Hematopoietic multipotent progenitor cell treated with erythropoietin and hydrocortisone succinate and interleukin-3 and kit ligand, for 8 days (in vitro differentiated cells): ENCODE results near the gene MYMK.

Source experiments
- DNase-seq: peaks from one replicate; pipeline ENCODE4 v3.0.0-alpha.2; 2015

The MYMK gene

GRCh38 chr9:133496861-133497842, 27.6 kb downstream of the MYMK start:
- DNase-seq, result no peak

- DNase-seq, result no peak
Observed at GRCh38 chr9:133495327-133496293, 29.1 kb downstream of the MYMK start.

DNA sequence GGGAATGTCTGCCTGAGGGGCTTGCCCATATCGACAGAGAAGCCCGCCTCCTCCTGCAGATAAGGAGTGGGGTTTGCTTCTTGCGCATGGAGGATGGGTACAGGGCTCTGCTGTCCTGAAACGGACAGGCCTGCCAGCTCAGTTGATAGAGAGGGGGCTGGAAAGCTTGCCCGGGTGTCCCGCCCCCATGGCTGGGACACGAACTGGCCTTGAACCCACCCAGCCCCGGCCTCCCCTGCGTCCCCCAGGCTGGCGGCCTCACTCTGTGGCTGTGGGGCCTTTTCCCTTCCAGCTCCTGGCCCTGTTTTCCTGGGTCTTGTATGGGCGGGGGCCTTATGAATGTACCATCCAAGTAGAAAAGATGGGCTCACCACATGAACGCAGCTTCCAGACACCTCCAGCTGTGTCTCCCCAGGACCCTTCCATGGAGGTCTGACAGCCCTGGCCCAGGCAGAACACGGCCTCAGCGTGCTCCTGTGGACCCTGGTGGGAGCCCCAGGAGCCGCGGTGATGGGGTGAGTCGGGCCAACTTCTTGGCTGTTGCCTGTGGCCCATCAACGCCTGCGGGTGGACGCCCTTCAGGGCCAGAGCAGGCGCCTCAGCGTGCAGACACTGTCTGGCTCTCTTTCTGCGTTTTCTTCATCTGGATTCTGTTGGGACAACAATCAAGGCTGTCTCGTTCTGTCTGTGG, 30.0 kb downstream of the MYMK start:
- DNase-seq, result no peak

DNA sequence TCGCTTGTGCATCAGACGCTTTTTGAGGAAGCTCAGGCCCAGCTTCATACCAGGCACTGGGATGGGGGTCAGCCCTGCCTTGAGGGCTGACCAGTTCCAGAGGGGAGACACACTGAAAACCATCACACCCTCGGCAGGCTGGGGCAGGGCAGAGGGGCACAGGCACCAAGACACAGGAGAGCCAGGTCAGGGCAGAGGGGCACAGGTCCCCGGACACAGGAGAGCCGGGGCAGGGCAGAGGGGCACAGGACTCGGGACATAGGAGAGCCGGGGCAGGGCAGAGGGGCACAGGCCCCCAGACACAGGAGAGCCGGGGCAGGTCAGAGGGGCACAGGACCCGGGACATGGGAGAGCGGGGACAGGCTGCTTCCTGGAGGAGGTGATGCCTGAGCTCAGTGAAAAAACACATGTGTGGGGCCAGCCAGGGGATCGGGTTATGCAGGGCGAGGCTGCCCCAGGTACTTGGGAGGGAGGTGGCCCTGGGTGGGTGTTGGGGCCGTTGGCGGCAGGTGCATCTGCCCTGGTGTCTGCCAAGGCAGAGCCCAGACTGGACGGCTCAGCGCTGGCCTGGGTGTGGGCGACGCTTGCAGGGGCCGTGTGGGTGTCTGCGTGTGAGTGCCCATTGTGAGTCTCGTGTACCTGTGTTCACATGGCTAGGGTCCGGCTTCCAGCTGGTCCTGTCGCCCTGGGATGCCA, 30.8 kb downstream of the MYMK start:
- no peak for DNase-seq

- DNase-seq, result no peak
Observed at GRCh38 chr9:133493428-133493827, 31.3 kb downstream of the MYMK start.

- DNase-seq, result no peak
Observed at GRCh38 chr9:133492061-133493021, 32.4 kb downstream of the MYMK start.

DNA sequence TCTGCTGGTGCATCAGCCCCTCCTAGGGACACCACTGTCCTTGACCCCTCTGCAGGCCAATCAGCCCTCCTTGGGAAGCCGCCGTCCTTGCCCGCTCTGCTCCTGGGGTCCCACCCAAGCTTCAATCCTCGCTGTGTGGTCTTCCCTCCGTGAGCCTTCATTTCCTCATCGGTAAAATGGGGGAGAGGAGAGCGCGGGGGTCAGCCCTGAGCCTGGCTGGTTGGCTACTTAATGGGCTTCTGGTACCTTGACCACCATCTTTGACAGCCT, 33.2 kb downstream of the MYMK start:
- DNase-seq, result no peak

DNA sequence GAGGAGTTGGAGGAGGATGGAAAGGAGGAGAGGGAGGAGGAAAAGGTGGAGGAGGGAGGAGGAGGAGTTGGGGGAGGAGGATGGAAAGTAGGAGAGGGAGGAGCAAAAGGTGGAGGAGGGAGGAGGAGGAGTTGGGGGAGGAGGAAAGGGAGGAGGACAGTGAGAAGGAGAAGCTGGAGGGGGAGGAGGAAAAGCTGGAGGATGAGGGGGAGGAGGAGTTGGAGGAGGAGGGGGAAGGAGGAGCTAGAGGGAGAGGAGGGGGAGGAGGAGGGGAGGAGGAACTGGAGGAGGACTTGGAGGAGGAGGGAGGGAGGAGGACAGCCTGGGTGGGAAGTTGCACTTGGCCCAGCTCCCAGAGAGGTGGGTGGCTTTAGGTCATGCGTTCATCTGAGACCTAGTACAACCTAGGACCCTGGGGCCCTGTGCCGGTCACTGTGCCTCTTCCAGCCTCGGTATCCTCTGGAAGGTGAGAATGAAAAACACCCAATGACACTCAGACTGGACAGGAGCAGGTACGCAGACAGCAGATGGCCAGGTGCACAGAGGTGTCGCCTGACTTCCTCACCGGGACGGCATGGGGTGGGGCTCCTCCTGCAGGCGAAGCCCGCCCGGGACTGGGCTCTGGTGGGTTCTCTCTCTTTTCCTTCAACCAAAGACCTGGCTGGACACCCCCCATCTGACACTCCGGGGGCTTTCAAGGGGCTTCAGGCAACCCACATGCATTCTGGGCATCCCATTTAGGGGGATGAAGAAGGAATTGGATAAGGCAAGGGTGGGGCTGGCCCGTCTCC, 33.7 kb downstream of the MYMK start:
- peak; percentile 9 for DNase-seq

DNA sequence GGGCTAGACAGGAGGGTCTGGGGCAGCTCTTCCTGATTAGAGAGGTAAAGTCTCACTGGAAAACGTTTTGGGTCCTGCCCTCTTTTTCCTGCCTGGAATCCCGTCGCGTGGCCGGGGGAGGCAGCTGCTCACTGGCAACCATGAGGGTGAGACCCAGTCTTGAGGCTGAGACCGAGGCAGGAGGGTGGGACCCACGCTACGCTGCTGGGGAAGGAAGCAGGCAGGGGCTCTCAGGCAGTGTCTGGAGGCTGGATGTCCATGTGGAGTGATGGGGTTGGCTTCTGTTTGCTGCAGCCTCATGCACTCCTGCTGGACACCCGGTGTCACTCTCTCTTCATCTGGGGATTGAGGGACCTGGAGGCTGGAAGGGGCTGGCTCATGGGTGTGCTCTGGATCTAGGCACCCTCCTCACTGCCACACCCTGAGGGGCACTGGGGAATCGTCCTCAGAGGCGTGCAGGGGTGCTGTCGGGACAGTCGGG, 34.5 kb downstream of the MYMK start:
- DNase-seq, result no peak

- no peak for DNase-seq
Observed at GRCh38 chr9:133489253-133490190, 35.2 kb downstream of the MYMK start.

GRCh38 chr9:133488686-133489252, 36.0 kb downstream of the MYMK start:
- no peak for DNase-seq

- DNase-seq, result no peak
Observed at GRCh38 chr9:133487331-133487725, 37.4 kb downstream of the MYMK start.

DNA sequence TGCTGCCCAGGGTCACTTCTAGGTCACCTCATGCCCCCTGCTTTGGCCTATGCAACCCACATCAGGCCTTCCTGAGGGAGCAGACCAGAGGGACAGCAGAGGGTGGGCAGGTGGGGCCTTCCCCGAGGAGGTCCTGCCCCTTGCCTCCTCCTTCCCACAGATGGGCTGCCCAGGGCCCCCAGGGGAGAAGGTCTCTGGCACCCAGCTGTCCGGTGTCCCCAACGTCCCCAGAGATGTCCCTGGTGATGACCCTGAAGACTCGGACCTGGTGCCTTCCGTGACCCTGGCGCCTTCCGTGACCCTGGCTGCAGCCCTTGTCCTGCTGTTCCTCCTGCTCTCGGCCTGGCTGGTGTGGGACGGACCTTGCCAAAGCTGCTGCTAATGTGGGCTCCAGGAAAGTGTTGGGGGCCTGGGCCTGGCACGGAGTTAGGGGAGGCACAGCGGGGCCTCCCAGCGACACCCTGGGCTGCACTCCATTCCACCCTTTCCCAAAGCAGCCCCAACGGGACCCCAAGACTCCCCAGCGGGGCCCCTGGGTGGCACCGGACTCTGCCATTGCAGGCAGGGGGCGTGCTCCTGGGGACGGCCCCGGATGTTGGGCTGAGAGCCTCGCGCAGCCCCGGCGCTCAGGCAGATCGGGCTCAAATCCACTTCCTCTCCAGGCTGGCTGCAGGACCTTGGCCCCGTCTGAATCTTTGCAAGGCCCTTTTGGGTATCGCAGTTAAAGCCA, 39.1 kb downstream of the MYMK start:
- DNase-seq, result peak; percentile 9

DNA sequence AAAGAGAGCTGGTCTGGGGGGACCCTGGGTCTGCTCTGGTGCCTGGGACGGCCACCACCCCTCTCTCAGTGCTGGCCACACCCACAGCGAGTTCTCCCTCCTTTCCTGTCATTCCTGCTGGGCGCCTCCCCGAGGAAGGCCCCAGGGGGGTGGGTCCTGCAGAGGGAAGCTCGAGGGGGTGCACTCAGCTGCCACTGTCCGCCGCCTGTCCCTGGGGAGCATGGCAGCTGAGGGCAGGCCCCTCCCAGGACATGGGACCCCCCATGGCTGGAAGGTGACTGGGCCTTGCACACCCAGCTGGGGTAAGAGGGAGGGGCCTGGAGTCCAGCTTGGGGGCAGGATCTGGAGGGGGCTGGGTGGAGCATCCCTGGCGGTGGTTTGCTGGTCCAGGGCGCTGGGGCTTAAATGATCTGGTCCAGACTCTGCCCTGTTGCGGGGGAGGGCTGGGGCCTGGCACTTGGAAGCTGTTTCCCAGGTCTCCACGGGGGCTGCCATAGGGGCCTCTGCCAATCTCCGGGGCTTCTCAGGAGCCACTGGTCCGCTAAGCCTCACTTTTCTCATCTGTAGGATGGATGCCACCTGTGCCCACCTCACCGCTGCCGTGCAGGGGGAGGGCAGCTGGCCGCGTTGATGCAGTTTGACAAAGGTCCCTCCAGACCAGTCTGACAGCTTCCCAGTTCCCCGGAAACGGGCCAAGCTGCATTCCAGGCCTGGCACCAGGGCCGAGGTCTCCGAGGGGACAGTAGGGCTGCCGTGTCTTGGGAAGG, 39.9 kb downstream of the MYMK start:
- no peak for DNase-seq

- no peak for DNase-seq
Observed at GRCh38 chr9:133483611-133484010, 41.1 kb downstream of the MYMK start.

- peak; percentile 75 for DNase-seq
Observed at GRCh38 chr9:133478851-133479711, 45.7 kb downstream of the MYMK start, which contains the start of gene SLC2A6. Gene SLC2A6 (minus strand): TSS chr9:133479099. CDS start chr9:133479059, 40 bp downstream.
